Measurements from ENCODE around the gene AFAP1.

Gene AFAP1

DNA sequence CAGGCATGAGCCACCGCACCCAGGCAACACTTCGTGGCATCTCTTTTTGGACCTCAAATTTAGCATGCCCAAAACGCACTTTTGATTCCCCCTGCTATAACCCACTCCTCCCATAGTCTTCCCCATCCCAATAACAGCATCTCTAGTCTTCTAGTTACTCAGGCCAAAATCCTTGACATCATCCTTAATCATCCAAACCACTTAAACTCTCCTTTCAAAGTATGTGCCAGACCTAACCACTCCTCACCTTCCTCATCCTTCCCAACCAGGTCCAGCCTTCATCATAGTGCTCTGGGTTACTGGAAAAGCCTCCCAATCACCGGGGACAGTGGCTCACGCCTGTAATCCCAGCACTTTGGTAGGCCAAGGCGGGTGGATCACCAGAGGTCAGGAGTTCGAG, 41.9 kb downstream of the AFAP1 start:
- TF ChIP-seq, protein P1, sequence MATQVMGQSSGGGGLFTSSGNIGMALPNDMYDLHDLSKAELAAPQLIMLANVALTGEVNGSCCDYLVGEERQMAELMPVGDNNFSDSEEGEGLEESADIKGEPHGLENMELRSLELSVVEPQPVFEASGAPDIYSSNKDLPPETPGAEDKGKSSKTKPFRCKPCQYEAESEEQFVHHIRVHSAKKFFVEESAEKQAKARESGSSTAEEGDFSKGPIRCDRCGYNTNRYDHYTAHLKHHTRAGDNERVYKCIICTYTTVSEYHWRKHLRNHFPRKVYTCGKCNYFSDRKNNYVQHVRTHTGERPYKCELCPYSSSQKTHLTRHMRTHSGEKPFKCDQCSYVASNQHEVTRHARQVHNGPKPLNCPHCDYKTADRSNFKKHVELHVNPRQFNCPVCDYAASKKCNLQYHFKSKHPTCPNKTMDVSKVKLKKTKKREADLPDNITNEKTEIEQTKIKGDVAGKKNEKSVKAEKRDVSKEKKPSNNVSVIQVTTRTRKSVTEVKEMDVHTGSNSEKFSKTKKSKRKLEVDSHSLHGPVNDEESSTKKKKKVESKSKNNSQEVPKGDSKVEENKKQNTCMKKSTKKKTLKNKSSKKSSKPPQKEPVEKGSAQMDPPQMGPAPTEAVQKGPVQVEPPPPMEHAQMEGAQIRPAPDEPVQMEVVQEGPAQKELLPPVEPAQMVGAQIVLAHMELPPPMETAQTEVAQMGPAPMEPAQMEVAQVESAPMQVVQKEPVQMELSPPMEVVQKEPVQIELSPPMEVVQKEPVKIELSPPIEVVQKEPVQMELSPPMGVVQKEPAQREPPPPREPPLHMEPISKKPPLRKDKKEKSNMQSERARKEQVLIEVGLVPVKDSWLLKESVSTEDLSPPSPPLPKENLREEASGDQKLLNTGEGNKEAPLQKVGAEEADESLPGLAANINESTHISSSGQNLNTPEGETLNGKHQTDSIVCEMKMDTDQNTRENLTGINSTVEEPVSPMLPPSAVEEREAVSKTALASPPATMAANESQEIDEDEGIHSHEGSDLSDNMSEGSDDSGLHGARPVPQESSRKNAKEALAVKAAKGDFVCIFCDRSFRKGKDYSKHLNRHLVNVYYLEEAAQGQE (IDR thresholded peaks at IDR 0.05; ENCODE audit: low read depth), result no peak
- TF ChIP-seq, protein P2, sequence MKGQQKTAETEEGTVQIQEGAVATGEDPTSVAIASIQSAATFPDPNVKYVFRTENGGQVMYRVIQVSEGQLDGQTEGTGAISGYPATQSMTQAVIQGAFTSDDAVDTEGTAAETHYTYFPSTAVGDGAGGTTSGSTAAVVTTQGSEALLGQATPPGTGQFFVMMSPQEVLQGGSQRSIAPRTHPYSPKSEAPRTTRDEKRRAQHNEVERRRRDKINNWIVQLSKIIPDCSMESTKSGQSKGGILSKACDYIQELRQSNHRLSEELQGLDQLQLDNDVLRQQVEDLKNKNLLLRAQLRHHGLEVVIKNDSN (IDR thresholded peaks at IDR 0.05), result no peak
- TF ChIP-seq TEAD4 (IDR thresholded peaks at IDR 0.05), result no peak
- TF ChIP-seq CREB1 (IDR thresholded peaks at IDR 0.05; ENCODE audit: low read depth), result no peak
- TF ChIP-seq FOXM1 (IDR thresholded peaks at IDR 0.05; ENCODE audit: borderline replicate concordance, low read depth), result no peak
- TF ChIP-seq NFIC (IDR thresholded peaks at IDR 0.05), result no peak
- no peak for TF ChIP-seq MAX (IDR thresholded peaks at IDR 0.05)
- no peak for TF ChIP-seq ZBTB7A (IDR thresholded peaks at IDR 0.05; ENCODE audit: low read depth)
- TF ChIP-seq TCF12 (IDR thresholded peaks at IDR 0.05; ENCODE audit: low read depth), result no peak
- TF ChIP-seq CEBPB (IDR thresholded peaks at IDR 0.05), result no peak
- no peak for TF ChIP-seq YY1 (IDR thresholded peaks at IDR 0.05; ENCODE audit: low read depth)
- no peak for TF ChIP-seq EP300 (IDR thresholded peaks at IDR 0.05; ENCODE audit: borderline replicate concordance)
- no peak for TF ChIP-seq EGR1 (IDR thresholded peaks at IDR 0.05)
- no peak for TF ChIP-seq RAD21 (IDR thresholded peaks at IDR 0.05; ENCODE audit: low read depth)
- TF ChIP-seq TAF1 (IDR thresholded peaks at IDR 0.05; ENCODE audit: low read depth), result no peak

DNA sequence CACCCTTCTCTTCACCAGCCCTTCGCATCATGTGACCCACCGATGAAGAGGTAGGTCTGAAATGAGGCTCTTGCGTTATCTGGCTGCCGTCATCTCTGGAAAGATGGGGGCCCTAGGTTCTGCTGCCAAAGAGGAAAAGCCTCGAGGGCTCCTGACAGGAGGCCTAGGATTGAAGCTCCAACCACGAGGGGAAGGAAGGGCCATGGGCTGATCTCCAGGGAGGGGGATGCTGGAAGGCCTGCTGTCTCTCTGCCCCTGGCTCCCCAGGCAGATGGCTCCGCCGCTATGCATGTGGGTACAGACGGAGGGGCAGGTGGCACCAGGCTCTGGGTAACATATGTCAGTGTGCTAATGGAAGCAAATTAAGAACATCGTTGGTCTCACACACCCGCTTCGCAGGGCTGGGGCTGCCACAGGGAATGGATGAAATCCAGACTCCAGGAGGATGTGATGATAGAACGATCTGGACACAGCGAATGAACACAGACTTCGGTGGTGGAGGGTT, 44.9 kb downstream of the AFAP1 start:
- no peak for TF ChIP-seq EP300 (IDR thresholded peaks at IDR 0.05; ENCODE audit: borderline replicate concordance)
- no peak for TF ChIP-seq MAX (IDR thresholded peaks at IDR 0.05)
- no peak for TF ChIP-seq ZBTB7A (IDR thresholded peaks at IDR 0.05; ENCODE audit: low read depth)
- no peak for TF ChIP-seq TAF1 (IDR thresholded peaks at IDR 0.05; ENCODE audit: low read depth)
- TF ChIP-seq NFIC (IDR thresholded peaks at IDR 0.05), result no peak
- TF ChIP-seq CREB1 (IDR thresholded peaks at IDR 0.05; ENCODE audit: low read depth), result no peak
- TF ChIP-seq YY1 (IDR thresholded peaks at IDR 0.05; ENCODE audit: low read depth), result no peak
- TF ChIP-seq, protein P2 (IDR thresholded peaks at IDR 0.05), result no peak
- no peak for TF ChIP-seq RAD21 (IDR thresholded peaks at IDR 0.05; ENCODE audit: low read depth)
- no peak for TF ChIP-seq CEBPB (IDR thresholded peaks at IDR 0.05)
- no peak for TF ChIP-seq FOXM1 (IDR thresholded peaks at IDR 0.05; ENCODE audit: borderline replicate concordance, low read depth)
- no peak for TF ChIP-seq EGR1 (IDR thresholded peaks at IDR 0.05)
- TF ChIP-seq TCF12 (IDR thresholded peaks at IDR 0.05; ENCODE audit: low read depth), result no peak
- TF ChIP-seq TEAD4 (IDR thresholded peaks at IDR 0.05), result no peak

DNA sequence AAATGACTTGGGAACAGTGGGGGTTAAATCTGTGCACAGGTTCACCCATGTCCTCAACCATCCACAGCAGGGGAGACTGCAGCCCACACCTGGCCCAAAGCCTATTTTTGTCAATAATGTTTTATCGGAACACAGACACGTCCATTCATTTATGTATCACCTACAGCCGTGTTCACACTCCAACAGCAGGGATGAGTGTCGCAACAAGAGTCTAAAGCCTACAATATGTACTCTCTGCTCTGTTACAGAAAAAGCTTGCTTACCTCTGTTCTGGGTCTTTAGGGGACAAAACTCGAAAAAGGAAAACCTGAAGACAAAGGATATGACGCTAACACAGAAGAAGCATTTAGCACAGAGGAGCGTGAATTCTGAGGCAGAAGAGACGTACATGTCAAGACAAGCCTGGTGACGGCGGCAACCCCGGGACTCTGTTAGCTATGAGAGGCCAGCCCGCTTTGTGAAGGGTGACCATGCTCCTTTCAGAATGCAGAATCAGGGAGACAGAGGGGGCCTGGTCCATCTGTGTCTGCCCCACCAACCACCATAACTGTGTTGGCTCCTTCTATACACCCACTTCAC, 45.5 kb downstream of the AFAP1 start:
- no peak for TF ChIP-seq ZBTB7A (IDR thresholded peaks at IDR 0.05; ENCODE audit: low read depth)
- TF ChIP-seq, protein P2 (IDR thresholded peaks at IDR 0.05), result 0 out of 2 replicates have a peak, but pooled peaks have one; percentile 8

GRCh38 chr4:7893539-7893938, 46.1 kb downstream of the AFAP1 start:
- TF ChIP-seq RAD21 (IDR thresholded peaks at IDR 0.05; ENCODE audit: low read depth) (no peak), TAF1 (IDR thresholded peaks at IDR 0.05; ENCODE audit: low read depth) (no peak), MAX (IDR thresholded peaks at IDR 0.05) (no peak), YY1 (IDR thresholded peaks at IDR 0.05; ENCODE audit: low read depth) (no peak), ZBTB7A (IDR thresholded peaks at IDR 0.05; ENCODE audit: low read depth) (no peak), CREB1 (IDR thresholded peaks at IDR 0.05; ENCODE audit: low read depth) (no peak), EP300 (IDR thresholded peaks at IDR 0.05; ENCODE audit: borderline replicate concordance) (no peak), TEAD4 (IDR thresholded peaks at IDR 0.05) (no peak), EGR1 (IDR thresholded peaks at IDR 0.05) (no peak), FOXM1 (IDR thresholded peaks at IDR 0.05; ENCODE audit: borderline replicate concordance, low read depth) (no peak), CEBPB (IDR thresholded peaks at IDR 0.05) (no peak), TCF12 (IDR thresholded peaks at IDR 0.05; ENCODE audit: low read depth) (no peak), NFIC (IDR thresholded peaks at IDR 0.05) (no peak)
- TF ChIP-seq, protein P2 (IDR thresholded peaks at IDR 0.05), result no peak
- TF ChIP-seq, protein P1 (IDR thresholded peaks at IDR 0.05; ENCODE audit: low read depth), result no peak
